ENCODE measurements around the gene CCNY.
"Not testable (repeated sequence)": the region's sequence is repeated elsewhere in the genome, so short reads cannot be mapped to it uniquely, and the experiment has no call there.

CCNY gene

DNA sequence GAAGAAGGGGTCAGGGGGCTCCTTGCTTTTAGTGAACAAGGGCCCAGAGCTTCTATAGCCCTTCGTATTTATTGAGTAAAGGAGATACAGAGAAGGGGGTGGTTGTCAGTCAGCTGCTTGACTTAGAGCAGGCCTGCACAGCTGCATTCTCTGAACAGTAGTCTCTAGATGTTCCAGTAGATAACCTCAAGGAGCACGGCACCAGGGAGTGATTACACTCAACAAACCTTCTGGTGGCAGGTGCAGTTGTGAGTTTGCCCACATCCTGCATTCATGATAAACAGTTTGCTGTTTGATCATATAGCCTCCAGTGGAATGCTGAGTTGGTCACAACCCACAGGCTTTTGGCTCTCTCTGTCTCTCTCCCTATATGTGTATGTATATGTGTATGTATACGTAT lies 198.8 kb downstream of the CCNY start:
- no peak for FAIRE-seq

DNA sequence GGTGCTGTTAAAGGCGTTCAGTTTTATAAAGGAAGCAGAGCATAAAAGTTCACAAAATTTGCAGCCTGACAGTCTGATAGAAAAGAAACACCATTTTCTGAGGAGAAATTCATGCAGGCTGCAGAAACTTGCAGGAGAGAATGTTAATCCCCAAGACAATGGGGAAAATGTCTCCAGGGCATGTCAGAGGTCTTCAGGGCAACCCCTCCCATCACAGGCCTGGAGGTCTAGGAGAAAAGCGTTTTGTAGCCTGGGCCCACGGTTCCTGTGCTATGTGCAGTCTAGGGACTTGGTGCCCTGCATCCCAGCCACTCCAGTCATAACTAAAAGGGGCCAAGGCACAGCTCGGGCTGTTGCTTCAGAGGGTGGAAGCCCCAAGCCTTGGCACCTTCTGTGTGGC lies 200.5 kb downstream of the CCNY start:
- no peak for FAIRE-seq

DNA sequence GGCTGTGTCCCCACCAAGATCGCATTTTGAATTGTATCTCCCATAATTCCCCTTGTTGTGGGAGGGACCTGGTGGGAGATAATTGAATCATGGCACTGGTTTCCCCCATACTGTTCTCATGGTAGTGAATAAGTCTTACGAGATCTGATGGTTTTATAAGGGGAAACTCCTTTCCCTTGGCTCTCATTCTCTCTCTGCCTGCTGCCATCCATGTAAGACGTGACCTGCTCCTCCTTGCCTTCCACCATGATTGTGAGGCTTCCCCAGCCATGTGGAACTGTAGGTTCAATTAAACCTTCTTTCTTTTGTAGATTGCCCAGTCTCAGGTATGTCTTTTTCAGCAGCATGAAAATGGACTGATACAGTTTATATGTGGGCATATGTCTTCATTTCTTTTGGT lies 201.6 kb downstream of the CCNY start:
- FAIRE-seq: not testable (repeated sequence)

DNA sequence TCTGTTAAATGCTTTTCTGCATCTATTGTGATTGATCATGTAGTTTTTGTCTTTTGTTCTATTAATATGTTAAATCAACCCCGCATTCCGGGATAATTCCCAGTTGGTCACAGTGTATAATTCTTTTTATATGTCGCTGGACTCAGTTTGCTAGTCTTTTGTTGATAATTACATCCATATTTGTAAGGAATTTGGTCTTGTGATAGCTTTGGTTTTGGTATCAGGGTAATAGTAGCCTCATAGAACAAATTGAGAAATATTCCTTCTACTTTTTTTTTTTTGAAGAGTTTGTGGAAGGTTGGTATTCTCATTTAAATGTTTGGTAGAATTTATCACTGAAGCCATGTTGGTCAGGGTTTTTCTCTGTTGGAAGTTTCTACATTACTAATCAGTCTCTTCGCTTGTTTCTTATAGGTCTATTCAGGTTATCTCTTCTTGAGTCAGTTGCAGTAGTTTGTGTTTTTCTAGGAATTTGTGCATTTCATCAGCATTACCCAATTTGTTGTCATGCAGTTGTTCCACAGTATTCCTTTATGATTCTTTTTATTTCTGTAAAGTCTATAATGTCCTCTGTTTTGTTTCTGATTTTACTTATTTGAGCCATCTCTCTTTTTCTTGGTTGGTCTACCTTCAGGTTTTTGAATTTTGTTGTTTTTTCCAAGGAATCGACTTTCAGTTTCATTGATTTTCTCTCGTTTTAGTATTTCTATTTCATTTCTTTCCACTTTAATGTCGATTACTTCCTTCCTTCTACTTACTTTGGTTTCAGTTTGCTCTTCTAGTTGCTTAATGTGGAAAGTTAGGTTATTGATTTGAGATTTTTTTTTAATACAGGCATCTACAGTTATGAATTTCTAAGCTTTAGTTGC lies 204.2 kb downstream of the CCNY start:
- FAIRE-seq: no peak

DNA sequence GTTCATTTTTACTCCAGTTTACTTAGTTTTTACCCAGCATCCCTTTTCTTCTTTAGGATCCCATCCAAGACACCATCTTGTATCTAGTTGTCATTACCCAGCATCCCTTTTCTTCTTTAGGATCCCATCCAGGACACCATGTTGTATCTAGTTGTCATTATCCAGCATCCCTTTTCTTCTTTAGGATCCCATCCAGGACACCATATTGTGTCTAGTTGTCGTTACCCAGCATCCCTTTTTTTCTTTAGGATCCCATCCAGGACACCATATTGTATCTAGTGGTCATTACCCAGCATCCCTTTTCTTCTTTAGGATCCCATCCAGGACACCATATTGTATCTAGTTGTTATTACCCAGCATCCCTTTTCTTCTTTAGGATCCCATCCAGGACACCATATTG lies 205.4 kb downstream of the CCNY start:
- FAIRE-seq: no peak

DNA sequence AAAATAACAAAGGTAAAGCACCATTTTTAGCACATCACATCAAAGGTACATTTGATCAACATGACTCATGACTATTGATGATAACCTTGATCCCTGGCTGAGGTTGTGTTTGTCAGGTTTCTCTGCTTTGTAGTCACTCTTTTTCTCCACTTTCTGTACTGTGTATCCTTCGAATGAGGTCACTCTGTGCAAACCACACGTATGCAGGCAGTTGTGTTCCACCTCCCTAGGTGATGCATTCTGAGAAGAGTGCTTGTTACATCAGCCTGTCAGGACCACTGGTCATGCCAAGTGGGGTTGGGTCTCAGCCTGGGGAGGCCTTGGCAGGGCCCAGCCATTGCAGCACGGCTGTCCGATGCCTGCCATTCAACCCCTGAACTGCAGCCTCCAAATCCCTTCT lies 206.0 kb downstream of the CCNY start:
- FAIRE-seq: no peak

DNA sequence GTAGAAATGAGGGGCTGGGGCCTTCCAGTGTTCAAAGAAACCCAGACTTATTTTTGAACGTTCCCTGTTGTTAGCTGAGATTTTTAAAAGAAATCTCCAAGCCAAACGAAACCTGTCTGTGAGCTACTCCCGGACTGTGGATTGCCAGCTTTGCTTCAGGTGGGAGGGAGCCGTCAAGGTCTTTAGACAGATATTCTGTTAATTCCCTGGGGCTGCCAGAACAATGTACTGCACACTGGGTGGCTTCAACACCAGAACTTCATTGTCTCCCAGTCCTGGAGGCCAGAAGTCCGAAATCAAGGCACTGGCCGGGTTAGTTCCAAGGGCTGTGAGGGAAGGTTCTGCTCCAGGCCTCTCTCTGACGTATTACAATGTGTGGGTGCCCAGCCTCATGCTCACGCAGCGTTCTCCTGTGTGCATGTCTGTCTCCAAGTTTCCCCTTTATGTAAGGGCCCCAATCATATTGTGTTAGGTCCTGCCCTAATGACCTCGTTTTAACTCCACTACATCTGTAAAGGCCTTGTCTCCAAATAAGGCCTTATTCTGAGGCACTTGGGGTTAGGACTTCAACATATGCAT lies 208.9 kb downstream of the CCNY start:
- FAIRE-seq: no peak

DNA sequence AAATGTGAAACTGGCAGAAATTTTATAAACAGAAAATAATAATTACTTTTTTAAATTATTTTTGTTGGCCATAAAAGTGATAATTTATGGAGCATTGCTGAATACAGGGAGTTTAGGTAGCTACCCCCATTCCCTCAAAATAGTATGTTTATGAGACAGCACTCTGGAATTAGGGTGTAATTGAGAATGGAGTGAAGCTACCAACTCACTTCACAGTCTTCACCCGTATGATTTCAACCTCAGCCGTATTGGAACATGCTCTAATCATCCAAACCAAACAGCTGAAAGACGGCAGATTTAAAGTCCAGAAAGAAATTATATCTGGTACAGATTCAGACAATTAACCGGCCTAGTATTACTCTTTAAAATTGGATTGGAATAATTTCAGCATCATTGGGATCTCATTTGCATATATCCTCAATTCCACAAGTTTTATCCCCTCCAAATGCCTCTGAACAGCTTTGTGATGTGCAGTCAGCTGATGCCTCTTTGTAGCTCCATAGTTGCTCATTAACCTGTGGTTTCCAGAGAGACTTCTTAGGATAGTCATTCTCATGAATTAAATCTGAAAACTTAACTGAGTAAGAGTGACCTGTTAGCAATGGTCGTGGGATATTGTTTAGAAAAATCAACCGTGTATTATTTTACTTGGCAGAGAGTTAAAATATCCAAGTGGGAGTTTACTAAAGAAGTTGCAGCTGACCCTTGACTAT lies 209.7 kb downstream of the CCNY start:
- no peak for FAIRE-seq

DNA sequence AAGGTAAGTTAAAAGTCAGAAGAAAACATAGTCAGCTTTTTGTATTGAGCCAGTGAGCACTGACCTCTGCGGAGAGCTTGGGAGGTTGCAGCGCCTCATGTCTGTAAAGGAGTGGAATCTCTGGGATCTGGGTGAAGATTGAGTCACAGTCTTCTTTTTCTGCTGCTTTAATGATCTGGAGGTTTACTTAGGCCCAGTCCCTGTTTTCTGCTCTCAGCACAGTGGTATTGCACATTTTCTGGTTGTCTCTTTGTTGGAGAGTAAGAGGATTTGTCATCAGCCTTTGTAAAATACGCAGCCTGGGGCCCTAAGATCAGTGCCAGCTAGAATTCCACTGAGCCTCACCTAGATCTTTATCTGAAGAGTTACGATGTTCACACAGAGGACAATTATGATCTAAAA lies 210.5 kb downstream of the CCNY start:
- FAIRE-seq: no peak

DNA sequence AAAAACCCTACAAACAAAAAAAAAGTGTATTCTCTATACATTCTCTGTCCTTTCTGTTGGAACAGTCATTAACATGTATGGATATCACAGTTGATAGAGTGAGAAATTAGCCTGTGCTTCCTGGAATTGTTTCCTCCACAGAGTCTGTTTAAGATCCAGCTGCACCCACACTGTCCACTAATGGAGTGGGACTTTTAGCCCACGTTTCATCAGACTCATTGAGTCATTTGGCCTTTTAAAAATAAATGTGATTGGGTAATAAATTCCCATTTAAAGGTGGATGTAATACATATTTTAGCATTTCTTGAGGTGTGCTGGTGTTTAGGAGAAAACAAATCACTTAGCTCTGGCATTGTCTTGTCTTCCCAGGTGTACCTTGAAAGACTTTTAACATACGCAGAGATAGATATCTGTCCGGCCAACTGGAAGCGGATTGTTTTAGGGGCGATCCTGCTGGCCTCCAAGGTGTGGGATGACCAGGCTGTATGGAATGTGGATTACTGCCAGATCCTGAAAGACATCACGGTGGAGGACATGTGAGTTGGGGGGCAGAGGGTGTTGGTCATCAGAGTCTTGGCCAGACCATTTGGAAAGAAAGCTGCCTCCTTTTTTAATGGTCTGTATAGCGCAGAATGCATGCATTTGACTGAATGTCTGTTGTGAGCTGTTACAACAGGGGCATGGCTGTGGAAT lies 216.5 kb downstream of the CCNY start:
- FAIRE-seq: no peak

DNA sequence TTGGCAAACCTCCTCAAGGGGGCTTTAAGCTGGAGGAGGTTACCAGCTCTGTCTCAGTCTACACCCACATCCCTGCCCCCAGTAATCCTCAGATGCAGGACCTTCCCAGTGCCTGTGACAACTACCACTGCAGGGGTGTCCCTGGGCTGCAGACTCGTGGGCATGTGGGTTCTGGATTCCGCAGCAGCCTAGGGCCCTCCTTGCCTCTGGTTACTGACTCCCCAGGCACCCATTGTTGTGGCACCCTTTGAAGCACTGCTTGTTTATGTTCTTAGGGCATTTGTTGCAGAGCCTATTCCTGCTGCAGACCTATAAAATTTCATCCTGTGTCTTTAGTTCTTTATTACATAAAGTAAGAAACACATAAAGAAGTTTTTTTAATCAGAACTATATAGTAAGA lies 217.7 kb downstream of the CCNY start:
- FAIRE-seq: no peak

DNA sequence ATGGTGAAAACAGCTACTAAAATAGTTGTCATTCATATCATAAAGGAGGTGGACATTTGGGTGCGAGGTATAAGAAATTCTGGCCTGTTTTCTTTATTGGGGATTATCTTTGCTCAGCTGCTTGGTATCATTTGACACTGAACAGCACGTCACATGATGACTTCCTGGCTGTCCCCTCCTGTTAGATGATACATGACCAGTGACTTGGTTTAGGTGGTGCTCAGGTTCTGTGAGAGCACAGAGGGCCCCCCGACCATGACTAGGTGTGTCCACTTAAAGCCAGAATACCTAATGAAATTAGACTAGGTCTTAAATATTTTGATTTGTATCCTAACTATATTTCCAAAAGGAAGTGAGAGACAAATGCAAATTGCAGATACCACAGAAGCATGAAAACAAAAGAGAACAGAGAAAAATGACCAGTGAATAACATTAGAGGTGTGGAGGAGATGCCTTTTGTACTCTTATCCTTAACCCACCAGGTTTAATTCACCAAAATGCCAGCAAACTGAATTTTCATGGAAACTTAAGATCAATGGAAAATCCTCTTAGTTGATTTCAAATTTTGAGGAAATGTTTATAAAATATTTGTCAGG lies 218.2 kb downstream of the CCNY start:
- no peak for FAIRE-seq

DNA sequence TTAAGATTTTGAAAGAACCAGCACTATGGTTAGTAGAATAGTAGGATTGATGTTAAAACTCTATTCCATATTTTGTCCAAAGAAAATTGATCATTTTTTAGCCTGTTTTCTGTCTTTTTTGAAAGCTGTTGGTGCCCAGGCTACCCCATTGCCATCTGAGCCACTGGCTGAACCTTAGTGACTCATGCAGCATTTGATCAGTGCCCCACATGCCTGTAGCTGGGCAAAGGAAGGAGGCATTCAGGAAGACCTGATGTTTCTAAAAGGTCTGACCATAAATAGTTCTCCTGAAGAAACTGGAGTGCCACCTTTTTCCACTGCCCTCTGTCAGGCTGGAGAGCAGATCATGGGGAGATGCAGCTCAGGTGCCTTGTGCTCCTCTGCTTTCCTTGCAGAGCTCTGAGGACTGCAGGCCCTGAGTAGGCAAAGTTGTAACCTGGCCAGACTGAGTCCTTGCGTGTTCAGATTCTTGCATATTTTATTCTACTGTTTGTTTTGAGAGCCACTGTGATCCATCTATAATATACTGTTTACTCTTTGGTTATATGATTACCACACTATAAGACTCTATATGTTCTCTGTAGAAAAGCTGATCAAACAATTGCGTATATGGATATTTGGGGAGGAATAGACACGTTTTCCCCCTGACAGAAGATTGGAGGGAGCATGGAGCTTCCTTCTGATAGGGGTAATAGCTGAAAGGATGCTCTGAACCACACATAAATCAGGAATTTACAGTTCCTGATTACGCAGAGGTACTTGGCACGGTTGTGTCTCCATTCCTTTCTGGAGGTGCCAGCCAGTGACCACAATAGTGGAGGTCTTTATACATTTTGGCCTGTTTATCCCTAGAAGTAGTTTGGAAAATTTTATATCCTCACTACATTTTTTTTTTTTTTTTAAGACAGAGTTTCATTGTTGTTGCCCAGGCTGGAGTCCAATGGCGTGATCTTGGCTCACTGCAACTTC lies 219.9 kb downstream of the CCNY start:
- no peak for FAIRE-seq

DNA sequence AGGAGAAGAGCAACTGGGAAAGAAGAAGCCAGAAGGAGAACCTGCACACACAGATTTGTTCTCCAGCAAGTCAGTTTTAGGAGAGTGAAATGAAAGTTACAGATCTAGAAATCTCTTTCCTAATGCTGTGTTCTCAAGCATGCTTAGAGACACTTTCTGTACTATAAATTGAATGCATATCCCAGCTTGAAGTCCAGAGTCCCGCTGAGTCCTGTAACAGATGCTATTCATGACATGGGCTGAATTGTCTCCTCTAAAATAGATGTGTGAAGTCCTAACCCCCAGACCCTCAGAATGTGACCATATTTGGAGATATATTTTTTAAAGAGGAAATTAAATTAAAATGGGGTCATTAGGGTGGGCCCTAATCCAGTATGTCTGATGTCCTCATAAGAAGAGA lies 222.0 kb downstream of the CCNY start:
- FAIRE-seq: no peak

DNA sequence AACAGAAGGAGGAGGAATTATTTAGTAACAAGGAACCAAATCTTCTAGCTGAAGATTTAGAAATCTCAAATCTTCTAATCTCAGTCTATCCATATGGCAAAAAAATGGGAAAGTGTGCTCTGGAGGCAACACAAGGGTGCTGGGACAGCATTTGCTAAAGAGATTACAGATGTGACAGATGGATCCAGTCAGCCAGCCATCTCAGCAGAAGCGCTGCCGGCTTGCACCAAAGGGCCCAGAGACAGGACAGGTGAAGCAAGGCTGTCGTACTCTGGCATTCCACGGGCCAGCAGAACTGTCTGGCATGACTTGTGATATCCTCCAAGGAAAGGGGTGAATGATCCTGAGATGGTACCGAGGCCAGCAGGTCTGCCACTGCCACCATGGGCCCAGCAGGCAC lies 223.1 kb downstream of the CCNY start:
- no peak for FAIRE-seq

DNA sequence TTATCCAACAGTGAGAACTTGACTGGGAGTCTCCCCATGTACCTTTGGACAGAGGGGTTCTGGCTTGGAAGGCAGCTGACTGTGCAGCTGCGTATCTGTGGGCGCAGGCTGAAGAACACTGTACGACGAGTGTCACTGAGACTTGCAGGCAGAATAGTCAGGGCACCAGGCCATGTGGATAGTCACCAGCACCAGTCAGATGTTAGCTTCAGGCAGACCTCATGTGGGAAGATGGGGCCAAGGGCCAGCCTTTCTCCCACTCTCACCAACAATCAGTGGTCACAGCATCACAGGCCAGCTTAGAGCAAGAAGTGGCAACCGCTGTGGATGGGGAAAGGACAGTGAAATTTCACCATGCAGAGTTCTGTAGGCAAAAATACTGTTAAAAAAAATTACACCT lies 225.4 kb downstream of the CCNY start:
- no peak for FAIRE-seq

DNA sequence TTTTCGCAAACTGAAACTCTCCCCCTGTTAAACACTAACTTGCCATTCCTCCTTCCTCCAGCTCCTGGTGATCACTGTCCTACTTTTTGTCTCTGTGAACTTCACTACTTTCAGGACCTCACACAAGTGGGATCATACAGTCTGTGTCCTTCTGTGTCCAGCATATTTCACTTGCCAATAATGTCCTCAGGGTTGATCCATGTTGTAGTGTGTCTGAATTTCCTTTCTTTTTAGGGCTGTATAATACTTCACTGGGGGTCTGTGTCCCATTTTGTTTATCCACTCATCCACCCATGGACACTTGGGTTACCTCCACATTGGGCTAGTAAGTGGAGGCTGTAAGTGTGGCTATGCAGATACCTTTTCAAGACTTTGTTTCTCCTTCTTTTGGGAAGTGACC lies 226.1 kb downstream of the CCNY start:
- no peak for FAIRE-seq

DNA sequence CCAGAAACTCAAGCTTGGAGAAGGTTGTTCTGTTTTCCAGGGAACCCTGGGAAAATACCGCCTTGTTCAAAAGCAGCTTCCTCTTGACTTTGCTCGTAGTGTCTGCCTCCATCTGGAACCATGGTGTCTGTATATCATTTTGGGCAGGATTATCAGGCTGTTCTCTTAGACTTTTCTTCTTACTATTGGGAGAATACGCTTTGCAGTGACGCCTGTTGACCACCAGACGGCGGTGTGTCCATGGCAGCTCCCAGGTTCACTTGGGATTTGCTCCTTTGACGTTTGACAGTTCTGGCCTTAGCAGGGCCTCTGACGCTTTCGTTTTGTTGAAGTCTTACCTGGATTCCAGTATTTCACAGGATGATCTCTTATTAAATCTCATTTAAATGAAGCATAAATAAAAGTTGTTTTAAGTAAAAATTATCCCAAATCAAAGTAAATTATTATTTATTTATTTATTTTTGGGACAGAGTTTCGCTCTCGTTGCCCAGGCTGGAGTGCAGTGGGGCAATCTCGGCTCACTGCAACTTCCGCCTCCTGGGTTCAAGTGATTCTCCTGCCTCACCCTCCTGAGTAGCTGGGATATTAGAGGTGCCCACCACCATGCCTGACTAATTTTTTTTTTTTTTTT lies 227.1 kb downstream of the CCNY start:
- peak; percentile 47 for FAIRE-seq

DNA sequence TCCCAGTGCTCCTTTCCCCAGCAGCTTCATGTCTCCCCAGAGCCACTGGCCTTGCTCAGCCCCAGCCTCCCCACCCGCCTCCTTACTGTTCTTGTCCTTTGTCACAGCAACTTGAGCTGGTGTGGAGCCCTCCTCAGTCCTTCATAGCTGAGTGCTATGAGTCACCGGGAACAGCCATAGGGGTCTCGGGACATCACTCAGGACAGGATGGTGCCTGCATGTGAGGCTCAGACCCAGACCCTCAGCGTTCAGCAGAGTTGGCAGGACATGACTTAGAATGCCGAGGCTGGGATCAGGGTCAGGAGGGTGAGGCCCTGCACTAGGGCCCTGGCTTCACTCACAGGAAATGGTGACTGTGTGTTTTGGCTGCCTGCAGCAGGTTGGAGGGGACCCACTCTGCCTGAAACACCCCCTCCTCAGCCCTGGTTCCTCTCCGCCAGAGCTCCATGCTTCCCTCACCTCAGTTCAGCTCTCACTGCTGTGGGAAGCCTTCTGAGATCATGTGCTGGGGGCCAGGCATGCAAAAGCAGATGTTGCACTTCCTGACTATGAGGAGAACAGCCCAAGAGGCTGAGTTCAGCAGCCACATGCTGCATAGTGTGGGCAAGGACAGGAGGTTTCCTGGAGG lies 228.1 kb downstream of the CCNY start:
- no peak for FAIRE-seq

DNA sequence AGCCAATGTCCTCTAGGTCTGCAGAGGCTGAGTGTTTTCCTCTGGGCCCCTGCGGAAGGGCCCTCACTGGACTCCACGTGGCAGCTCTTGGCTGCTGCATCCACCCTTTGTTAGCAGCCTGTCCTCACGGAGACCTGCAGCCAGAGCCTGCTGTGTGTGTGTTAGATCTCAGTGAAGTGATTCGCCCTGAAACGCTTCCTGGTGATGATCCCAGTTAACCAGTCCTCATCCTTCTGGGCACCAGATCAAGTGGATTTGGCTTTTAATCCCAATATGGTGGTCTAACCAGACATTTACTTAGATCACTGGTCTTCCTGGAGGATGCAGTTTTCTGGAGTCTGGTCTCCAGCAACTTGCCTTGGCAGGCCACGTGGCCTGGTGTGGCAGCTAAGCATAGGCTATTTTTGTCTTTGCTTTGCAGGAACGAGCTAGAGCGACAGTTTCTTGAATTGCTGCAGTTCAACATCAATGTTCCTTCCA lies 229.3 kb downstream of the CCNY start:
- no peak for FAIRE-seq

DNA sequence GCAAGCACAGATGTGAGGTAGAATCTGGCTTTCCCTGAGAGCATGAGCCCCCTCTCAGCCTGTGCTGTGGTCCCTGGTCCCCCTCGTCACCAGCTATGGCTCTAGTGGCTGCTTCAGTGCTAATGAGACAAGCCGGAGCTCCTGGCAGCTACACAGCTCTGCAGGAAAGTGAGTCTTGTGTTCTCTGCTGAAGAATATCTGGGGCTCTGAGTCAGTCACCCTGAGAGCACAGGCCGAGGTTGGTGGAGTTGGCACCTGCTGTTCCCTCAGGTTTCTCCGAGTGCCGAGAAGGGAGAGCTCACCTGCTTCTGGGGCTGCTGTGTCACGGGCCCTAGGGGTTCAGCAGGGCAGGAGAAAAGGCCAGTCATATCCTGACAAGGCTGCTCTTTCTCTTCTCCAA lies 231.6 kb downstream of the CCNY start:
- no peak for FAIRE-seq

Measured in islet of Langerhans (tissue), 1 donor.